HG02571 (cell line): Measurements from ENCODE around the gene RPS6KA4.

Experiments used
- ATAC-seq: cut with Tn5 transposase; IDR thresholded peaks from one replicate; pipeline ENCODE4 v1.9.1; 2021; ENCODE audit warnings: mild to moderate bottlenecking, moderate library complexity; ENCODE audit not compliant: unreplicated experiment

The RPS6KA4 gene

GRCh38 chr11:64364435-64364834 lies 5.5 kb downstream of the RPS6KA4 start:
- ATAC-seq, result no peak

DNA sequence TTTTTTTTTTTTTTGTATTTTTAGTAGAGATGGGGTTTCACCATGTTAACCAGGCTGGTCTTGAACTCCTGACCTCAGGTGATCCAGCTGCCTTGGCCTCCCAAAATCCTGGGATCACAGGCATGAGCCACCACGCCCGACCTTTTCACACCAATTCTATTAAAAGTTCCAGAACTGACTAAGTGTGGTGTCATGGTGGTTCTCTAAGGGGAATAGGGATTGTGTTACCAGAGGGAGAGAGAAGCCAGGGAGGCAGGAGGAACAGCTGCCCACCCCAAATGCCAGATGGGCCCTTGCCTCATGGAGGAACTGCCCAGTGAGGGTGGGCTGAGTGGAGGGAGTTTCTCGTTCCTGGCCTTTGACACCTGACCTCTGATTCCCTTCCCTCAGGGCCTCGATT lies 5.9 kb downstream of the RPS6KA4 start:
- no peak for ATAC-seq

GRCh38 chr11:64366751-64367150 lies 7.8 kb downstream of the RPS6KA4 start:
- ATAC-seq, result no peak

DNA sequence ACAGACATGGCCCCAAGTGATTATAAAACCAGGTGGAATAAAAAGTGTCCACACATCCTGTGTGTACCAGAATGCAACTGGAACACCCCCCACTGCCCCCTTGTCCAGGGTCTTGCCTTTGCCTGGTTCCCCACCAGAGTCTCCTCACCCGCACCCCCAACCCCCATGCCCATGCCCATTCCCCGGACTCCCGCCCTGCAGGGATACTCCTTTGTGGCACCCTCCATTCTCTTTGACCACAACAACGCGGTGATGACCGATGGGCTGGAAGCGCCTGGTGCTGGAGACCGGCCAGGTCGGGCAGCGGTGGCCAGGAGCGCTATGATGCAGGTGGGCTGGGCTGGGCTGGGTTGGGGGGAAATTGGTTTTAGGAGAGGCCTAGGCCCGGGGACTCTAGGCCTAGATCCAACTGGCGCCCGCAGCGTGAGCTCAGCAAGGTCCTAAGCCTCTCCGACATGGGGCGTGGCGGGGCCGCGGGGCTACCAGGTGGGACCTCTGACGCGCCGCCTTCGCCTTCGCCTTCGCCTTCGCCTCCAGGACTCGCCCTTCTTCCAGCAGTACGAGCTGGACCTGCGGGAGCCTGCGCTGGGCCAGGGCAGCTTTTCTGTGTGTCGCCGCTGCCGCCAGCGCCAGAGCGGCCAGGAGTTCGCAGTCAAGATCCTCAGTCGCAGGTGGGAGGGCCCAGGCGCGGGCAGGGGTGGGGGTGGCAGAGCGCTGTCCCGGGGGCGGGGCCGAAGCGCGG lies 9.1 kb downstream of the RPS6KA4 start:
- no peak for ATAC-seq

DNA sequence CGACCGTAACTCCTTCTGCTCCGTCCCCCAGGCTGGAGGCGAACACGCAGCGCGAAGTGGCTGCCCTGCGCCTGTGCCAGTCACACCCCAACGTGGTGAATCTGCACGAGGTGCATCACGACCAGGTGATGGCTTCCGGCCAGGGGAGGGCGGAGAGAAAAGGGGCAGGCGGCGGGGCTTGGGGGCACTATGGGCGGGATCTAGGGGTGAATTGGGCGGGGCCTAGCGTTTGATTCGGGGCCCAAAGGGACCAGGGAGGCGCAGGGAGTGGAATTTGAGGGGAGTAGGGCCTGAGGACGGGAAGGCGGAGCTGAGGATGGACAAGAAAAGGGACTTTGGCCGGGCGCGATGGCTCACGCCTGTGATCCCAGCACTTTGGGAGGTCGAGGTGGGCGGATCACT lies 9.7 kb downstream of the RPS6KA4 start:
- no peak for ATAC-seq

GRCh38 chr11:64369440-64370421 lies 10.8 kb downstream of the RPS6KA4 start:
- no peak for ATAC-seq

DNA sequence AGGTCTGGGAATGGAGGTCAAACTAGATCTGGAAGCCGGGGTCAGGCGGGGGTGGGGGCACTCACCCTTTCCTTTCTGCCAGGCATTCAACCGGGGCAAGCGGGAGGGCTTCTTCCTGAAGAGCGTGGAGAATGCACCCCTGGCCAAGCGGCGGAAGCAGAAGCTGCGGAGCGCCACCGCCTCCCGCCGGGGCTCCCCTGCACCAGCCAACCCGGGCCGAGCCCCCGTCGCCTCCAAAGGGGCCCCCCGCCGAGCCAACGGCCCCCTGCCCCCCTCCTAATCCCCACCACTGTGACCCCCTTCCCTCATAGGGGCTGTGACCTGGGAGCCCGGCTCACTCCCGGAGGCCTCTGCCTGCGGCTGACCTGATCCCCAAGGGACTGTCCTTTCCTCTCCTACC lies 12.2 kb downstream of the RPS6KA4 start:
- no peak for ATAC-seq

DNA sequence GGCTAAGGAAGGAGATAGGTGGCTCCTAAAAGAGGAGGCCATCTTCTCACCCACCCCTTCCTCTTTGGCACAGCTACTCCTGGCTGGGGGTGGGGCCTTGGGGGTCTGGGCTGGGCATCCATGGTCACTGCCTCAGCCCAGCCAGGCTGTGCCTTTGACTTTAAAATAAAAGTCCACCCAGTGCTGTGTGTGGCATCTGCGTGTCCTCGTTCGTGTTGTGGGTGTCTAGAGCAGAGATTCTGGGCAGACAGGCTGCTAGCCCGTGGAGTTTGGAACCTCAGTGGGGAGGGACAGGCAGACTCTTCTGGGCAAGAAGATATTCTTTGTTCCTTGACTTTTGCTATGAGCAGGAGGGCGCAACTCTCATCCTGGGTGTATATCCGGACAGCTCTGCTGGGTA lies 13.1 kb downstream of the RPS6KA4 start:
- ATAC-seq, result no peak

DNA sequence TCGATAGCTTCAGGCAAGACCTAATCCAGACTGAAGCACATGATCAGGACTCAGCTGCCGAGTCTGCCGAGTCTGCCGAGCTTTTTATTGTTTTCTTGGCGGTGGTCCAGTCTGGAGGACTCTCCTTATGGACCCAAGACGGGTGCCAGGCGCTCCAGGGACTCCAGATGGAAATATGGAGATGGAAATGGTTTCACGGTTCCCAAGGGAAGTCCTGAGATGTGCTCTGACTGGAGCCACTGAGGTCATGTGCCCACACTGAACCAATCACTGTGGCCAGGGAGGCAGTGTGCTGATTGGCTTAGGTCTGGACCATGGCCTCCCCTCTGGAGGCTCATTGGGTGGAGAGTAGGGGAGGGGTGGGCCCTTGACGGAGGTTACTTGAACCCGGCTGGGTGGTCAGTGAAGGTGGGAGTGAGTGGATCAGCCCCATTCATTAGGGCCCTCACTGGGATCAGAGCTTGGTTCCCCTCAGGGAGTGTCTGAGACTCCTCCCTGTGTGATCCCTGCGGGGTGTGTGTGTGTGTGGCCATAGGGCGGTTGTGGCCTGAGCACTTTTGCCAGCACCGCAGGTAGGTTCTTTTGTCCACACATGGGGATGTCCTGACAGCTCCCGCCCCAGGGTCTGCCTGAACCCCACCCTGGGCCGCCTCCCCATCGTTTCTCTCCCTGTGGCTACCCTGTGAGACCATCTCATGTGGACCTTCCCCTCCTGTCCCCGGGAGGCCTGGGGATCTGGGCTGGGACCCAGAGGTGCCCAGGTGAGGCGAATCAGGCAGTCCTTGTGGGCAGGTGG lies 14.0 kb downstream of the RPS6KA4 start:
- no peak for ATAC-seq

DNA sequence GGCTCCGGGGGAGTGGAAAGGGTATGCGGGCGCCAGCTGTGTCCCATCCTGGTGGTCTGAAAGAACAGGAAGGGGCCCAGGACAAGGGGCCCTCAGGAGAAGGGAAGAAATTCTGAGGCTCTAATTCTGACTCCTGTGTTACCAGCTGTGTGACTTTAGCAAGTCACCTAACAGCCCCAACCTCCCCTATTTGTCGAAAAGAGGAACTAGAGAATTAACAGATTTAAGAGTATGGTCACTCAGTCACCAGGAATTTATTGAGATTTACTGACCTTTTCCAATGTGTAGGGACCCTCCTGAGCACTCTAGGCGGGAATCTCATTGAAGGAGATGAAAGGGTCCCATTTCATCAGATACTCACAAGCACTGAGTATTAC lies 14.6 kb downstream of the RPS6KA4 start:
- ATAC-seq, result no peak

DNA sequence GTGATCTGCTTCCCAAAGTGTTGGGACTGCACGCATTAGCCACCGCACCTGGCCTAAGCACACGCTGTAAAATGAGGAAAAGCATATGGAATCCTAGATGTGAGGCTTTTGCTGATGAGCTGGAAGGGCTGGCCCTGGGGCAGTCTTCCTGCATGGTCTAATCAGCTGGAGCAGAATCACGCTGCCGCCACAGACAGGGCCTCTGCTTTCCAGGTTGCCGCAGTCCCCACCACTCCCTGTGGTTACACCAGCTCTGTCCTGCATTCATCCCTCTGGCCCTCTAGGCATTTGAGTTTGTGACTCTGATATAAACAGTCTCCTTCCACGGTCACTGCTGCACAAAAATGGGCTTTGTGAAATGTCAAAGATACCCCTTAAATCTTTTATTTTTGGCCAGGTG lies 17.1 kb downstream of the RPS6KA4 start:
- no peak for ATAC-seq

- ATAC-seq, result no peak
Measured at GRCh38 chr11:64378335-64378880, 19.4 kb downstream of the RPS6KA4 start.

DNA sequence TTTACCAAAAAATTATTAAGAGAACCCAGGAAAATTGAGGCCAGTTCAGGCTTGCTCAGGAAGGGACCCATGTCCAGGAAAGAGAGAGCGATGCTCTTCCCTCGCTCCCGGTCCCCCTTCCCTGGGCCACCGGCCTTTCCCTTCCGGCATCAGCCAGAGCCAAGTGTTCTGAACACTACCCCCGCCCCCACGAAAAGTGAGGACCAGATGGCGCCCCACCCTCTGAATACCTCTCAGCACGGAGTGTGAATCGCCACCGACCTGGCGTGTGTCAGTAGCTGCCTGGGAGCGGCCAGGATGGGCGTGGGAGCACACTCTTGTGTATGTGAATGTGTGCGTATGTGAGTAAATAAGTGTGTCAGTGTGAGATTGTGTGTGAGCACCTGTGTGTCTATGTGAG lies 20.2 kb downstream of the RPS6KA4 start:
- ATAC-seq, result no peak

DNA sequence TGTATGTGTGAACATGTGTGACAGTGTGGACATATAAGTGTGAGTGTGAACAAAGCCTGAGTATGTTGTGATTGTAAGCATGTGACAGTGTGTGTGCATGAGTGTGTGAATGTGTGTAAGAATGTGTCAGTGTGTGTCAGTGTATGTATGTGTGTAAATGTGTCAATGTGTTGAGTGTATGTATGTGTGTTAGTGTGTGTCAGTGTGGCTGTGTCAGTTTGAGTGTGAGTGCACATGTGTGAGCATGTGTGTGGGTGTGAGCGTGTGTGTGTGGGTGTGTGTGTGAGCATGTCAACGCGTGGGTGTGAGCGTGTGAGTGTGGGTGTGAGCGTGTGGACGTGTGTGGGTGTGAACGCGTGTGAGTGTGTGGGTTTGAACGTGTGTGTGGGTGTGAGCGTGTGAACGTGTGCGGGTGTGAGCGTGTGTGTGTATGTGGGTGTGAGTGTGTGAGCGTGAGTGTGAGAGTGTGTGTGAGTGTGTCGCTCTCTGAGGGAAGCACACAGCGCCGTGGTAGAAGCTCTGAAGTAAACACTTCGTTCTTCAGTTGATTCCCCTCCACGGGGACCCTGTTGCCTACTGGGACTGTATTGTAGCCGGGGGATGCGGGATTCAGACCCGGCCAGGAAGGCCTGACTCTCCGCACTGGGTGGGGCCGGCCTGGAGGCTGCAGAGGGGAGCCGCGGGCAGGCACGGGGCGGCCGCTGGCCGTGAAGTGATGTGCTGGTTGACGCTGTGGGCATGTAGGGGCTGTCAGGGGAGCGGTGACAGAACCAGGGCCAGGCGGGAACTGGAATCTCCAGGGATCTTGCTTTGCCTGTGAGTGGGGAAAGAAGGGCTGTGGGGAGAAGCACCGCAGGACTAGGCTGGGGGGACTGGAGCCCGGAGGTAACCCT lies 21.1 kb downstream of the RPS6KA4 start:
- no peak for ATAC-seq

DNA sequence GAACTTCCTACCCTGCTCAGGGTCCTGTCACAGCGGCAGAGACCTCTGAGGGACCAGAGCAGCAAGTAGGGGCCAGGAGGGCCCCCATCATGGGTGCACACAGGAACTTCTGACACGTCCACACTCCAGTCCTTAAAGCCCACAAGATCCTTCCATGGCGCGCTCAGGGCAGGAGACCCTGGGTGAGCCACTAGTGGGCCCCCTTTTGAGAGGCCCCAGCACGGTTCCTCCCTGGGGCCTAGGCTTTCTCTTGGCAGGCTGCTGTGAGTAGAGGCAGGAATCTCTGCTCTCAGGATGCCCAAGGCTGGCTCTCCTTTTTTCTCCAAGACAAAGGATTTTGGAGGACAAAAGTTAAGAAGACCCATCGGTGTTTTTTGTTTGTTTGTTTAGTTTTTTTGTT lies 22.4 kb downstream of the RPS6KA4 start:
- no peak for ATAC-seq

GRCh38 chr11:64382047-64382446 lies 23.1 kb downstream of the RPS6KA4 start:
- no peak for ATAC-seq

DNA sequence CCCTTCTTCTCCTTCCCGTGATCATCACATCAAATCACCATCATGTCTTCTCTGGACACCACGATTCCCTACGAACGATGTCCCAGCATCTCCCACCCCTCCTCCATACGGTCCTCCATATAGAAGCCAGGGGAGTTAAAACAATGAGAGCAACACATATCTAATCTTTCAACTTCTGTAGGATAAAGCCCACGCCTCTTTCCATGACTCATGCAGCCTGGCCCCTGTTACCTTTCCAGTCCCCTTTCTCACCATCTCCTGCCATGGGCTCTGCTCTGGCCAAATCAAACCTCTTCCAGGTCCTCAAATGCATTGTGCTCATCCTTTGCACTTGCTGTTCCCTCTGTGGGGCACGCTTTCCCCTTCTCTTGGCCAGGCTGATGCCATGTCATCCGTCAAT lies 23.6 kb downstream of the RPS6KA4 start:
- ATAC-seq, result no peak

DNA sequence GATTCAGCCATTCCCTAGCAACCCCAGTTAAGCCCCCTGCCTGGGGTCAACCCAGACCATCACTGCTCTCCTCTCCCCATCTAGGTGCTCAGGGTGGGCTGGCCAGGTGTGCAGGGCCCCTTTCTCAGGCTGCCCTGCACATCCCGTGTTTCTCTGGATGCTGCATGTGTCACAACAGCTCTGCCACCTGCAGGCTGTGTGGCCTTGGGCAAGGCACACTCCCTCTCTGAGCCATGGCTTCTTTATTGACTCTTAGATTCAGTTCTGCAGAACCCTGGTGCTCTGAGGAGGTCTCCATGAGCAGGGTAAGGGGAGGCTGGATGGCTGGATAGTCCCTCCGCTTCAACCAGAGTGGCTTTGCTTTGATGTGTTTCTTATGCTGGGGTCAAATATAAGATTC lies 24.6 kb downstream of the RPS6KA4 start:
- ATAC-seq, result no peak

GRCh38 chr11:64384028-64384737 lies 25.2 kb downstream of the RPS6KA4 start:
- no peak for ATAC-seq
